GM18909 (cell line): Measurements from ENCODE around the gene TRMT13.

Experiments used
- ATAC-seq: cut with Tn5 transposase; IDR thresholded peaks from one replicate; pipeline ENCODE4 v1.9.1; 2021; ENCODE audit warnings: mild to moderate bottlenecking; ENCODE audit not compliant: unreplicated experiment, poor library complexity

TRMT13 gene

GRCh38 chr1:100132566-100133477 is at the start of gene TRMT13, which contains the start of gene SASS6:
Gene TRMT13 (plus strand): TSS chr1:100133163. CDS start chr1:100133169, 6 bp downstream.
Gene SASS6 (minus strand): TSS chr1:100132930. CDS start chr1:100132814, 116 bp downstream.
- ATAC-seq: peak; percentile 92

- no peak for ATAC-seq
These were observed 45.6 kb upstream of the TRMT13 start for GRCh38 chr1:100087396-100087795.

GRCh38 chr1:100089082-100089481 is 43.9 kb upstream of the TRMT13 start:
- ATAC-seq: no peak

GRCh38 chr1:100090471-100090870 is 42.5 kb upstream of the TRMT13 start:
- ATAC-seq: no peak

GRCh38 chr1:100100202-100100601 is 32.8 kb upstream of the TRMT13 start:
- no peak for ATAC-seq

- ATAC-seq: no peak
These were observed 31.4 kb upstream of the TRMT13 start for GRCh38 chr1:100101564-100101963.

- ATAC-seq: no peak
These were observed 25.3 kb upstream of the TRMT13 start for GRCh38 chr1:100107696-100108095.

GRCh38 chr1:100109554-100110066 is 23.4 kb upstream of the TRMT13 start:
- ATAC-seq: no peak

- ATAC-seq: no peak
These were observed 17.4 kb upstream of the TRMT13 start for GRCh38 chr1:100115524-100115923.

GRCh38 chr1:100122177-100122576 is 10.8 kb upstream of the TRMT13 start:
- no peak for ATAC-seq

- ATAC-seq: no peak
These were observed 5.7 kb upstream of the TRMT13 start for GRCh38 chr1:100127226-100127625.

GRCh38 chr1:100130552-100131077 is 2.3 kb upstream of the TRMT13 start:
- ATAC-seq: no peak

GRCh38 chr1:100131623-100132022 is 1.3 kb upstream of the TRMT13 start:
- no peak for ATAC-seq

GRCh38 chr1:100134872-100135271 is 1.9 kb downstream of the TRMT13 start:
- no peak for ATAC-seq

- ATAC-seq: no peak
These were observed 4.6 kb downstream of the TRMT13 start for GRCh38 chr1:100137602-100138001.

GRCh38 chr1:100141192-100141591 is 8.2 kb downstream of the TRMT13 start:
- ATAC-seq: no peak

- no peak for ATAC-seq
These were observed 9.4 kb downstream of the TRMT13 start for GRCh38 chr1:100142343-100142742.

GRCh38 chr1:100145116-100145515 is 12.2 kb downstream of the TRMT13 start:
- ATAC-seq: no peak

GRCh38 chr1:100146958-100147357 is 14.0 kb downstream of the TRMT13 start:
- ATAC-seq: no peak

- no peak for ATAC-seq
These were observed 14.9 kb downstream of the TRMT13 start for GRCh38 chr1:100147875-100148274.

- ATAC-seq: peak; percentile 11
These were observed 18.7 kb downstream of the TRMT13 start for GRCh38 chr1:100151679-100152078.
